ENCODE data around the gene RPL36AL.
"Not testable (repeated sequence)": the region's sequence is repeated elsewhere in the genome, so short reads cannot be mapped to it uniquely, and the experiment has no call there.

Gene RPL36AL

GRCh38 chr14:49620182-49621113, at the start of gene RPL36AL, which contains the start of gene MGAT2:
Gene RPL36AL (minus strand): TSS chr14:49620626. CDS start chr14:49619104, 1,522 bp downstream.
Gene MGAT2 (plus strand): TSS chr14:49620799. CDS start chr14:49621269, 470 bp downstream.
- DNase-seq = peak; percentile 96

GRCh38 chr14:49659526-49660455, 39.4 kb upstream of the RPL36AL start:
- DNase-seq = no peak

GRCh38 chr14:49657500-49657899, 37.1 kb upstream of the RPL36AL start:
- DNase-seq = not testable (repeated sequence)

- DNase-seq = no peak
Measured at GRCh38 chr14:49654511-49654910, 34.1 kb upstream of the RPL36AL start.

GRCh38 chr14:49653508-49653907, 33.1 kb upstream of the RPL36AL start:
- DNase-seq = no peak

GRCh38 chr14:49642163-49642562, 21.7 kb upstream of the RPL36AL start:
- no peak for DNase-seq

GRCh38 chr14:49641697-49642129, 21.3 kb upstream of the RPL36AL start:
- no peak for DNase-seq

- DNase-seq = no peak
Measured at GRCh38 chr14:49640540-49641417, 20.4 kb upstream of the RPL36AL start.

GRCh38 chr14:49637534-49638078, 17.2 kb upstream of the RPL36AL start:
- DNase-seq = no peak

- no peak for DNase-seq
Measured at GRCh38 chr14:49636866-49637265, 16.4 kb upstream of the RPL36AL start.

GRCh38 chr14:49634547-49635334, 14.3 kb upstream of the RPL36AL start, which contains the start of gene DNAAF2:
Gene DNAAF2 (minus strand): TSS chr14:49635244. CDS start chr14:49635149, 95 bp downstream.
- peak; percentile 65 for DNase-seq

GRCh38 chr14:49633640-49634546, 13.5 kb upstream of the RPL36AL start:
- peak; percentile 94 for DNase-seq

GRCh38 chr14:49623941-49624839, 3.8 kb upstream of the RPL36AL start:
- DNase-seq = no peak

GRCh38 chr14:49623387-49623786, 3.0 kb upstream of the RPL36AL start:
- no peak for DNase-seq

- no peak for DNase-seq
Measured at GRCh38 chr14:49622022-49622607, 1.7 kb upstream of the RPL36AL start.

GRCh38 chr14:49621114-49621881, 872 bp upstream of the RPL36AL start:
- peak; percentile 64 for DNase-seq

GRCh38 chr14:49619730-49620129, 696 bp downstream of the RPL36AL start:
- no peak for DNase-seq

Data from activated CD4-positive, CD25-positive, alpha-beta regulatory T cell treated with anti-CD3 and anti-CD28 coated beads, Interleukin-2, amount 50 U/mL, for 72 hours (primary cell).